ENCODE results near the gene SNRPA1. TPM values are rescaled to one million over a fixed set of nuclear protein-coding genes. Genes with fewer than 3 reads are reported as not detected.

SNRPA1 gene
- polyA plus RNA-seq, 1 experiment = 57.0 TPM

DNA sequence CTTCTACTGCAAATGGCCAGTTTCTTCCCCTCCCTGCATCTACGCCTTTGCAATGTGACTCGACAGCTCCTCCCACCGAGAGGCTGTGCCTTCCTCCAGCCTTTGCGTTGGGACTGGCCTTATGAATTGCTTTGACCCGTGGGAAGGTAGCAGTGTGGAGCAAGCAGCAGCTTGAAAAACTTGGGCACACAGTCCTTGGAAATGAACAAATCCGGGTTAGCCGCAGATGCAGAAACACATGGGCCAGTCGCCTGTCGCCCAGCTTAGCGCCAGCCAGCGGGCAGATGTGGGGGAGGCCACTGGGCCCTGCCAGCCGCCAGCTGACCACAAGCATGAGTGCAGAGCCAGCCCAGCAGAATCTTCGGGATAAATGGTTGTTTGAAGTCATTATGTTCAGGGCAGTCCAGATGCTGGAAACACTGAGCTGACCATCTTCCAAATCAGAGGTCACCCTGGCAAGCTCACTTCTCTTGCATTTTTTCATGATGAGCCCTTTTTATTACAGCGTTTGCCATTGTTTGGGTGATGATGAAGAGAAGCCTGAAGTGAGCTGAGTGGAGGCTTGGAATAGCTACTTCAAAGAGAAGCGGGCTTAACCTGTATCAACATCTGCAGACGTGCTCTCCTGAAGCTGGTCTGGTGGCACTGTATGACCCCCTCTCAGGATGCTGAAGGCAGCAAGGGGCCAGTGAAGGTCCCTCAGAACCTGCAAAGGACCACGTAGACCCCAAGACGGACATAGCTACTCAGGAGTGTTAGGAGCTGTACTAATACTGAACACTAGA, 27.5 kb downstream of the SNRPA1 start:
- Histone ChIP-seq H3K9me3 (ENCODE audit: control insufficient read depth, insufficient read depth, low read length) (no peaks in the 10 kb centered on the region; the same call in 1 of the 2 replicates), H3K27ac (ENCODE audit: low read depth, low read length) (peak overlapping the region; percentile 88), H3K4me3 (ENCODE audit: low read depth, low read length) (no peak overlapping the region), H3K27me3 (ENCODE audit: control insufficient read depth, insufficient read depth, low read length) (no peaks in the 10 kb centered on the region)
- TF ChIP-seq, protein P1, sequence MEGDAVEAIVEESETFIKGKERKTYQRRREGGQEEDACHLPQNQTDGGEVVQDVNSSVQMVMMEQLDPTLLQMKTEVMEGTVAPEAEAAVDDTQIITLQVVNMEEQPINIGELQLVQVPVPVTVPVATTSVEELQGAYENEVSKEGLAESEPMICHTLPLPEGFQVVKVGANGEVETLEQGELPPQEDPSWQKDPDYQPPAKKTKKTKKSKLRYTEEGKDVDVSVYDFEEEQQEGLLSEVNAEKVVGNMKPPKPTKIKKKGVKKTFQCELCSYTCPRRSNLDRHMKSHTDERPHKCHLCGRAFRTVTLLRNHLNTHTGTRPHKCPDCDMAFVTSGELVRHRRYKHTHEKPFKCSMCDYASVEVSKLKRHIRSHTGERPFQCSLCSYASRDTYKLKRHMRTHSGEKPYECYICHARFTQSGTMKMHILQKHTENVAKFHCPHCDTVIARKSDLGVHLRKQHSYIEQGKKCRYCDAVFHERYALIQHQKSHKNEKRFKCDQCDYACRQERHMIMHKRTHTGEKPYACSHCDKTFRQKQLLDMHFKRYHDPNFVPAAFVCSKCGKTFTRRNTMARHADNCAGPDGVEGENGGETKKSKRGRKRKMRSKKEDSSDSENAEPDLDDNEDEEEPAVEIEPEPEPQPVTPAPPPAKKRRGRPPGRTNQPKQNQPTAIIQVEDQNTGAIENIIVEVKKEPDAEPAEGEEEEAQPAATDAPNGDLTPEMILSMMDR (IDR thresholded peaks at IDR 0.05; ENCODE audit: low read depth, low read length) = no peak
- DNase-seq (ENCODE audit: low read depth, low spot score) = no peak
- ChIA-PET CTCF (interaction anchor here (0.5 to 3.9 kb wide), 12 partner anchors 9 to 374 kb away, joined by 3 to 22 read pairs (median 4); partner anchors contain the start of gene LRRK1), POLR2A (interaction anchor here (0.6 to 1.5 kb wide), 6 partner anchors 9 to 244 kb away, joined by 3 to 6 read pairs (median 3); no protein-coding TSS in a partner anchor)

DNA sequence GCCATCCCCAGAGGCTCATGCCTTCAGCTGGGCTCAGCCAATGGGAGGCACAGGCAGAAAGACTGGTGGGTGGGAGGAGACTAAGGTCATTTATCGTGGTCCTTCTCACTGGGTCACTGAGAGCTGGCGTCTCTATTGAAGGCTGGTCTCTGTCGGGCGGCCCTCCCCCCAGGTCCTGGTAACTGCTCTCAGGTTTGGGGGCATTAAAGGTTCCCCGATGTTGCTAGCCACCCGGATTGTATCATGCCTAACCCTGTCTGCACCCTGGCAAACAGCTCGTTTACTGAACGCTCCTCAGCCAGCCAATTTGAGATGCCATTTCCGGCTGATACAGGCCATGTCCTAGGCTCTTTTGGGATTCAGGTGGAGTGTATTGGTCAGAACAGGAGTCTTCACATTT, 28.3 kb downstream of the SNRPA1 start:
- peak overlapping the region; percentile 88 for H3K27ac ChIP-seq (ENCODE audit: low read depth, low read length)

DNA sequence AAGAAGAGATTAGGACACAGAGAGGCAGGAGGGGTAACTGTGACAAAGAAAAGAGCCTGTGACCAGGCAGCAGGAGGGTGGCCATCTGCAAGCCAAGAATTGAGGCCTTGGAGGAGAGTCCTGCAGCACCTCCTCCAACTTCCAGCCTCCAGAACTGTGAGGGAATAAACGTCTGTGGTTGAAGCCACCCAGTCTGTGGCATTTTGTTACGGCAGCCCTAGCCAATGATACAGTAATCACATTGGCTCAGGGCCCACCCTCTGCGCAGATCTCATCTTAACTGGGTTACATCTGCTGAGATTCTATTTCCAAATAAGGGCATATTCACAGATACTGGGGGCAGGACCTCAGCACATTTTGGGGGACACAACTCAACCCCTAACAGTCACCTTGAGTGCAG, 29.0 kb downstream of the SNRPA1 start:
- peak overlapping the region; percentile 88 for H3K27ac ChIP-seq (ENCODE audit: low read depth, low read length)
- ChIA-PET POLR2A (no interaction called here), CTCF (interaction anchor here (2.8 to 3.9 kb wide), 2 partner anchors 250 to 257 kb away, joined by 21 to 22 read pairs; no protein-coding TSS in a partner anchor)
- H3K4me3 ChIP-seq (ENCODE audit: low read depth, low read length) = no peak overlapping the region
- H3K27me3 ChIP-seq (ENCODE audit: control insufficient read depth, insufficient read depth, low read length) = no peaks in the 10 kb centered on the region
- no peaks in the 10 kb centered on the region; the same call in 1 of the 2 replicates for H3K9me3 ChIP-seq (ENCODE audit: control insufficient read depth, insufficient read depth, low read length)
- DNase-seq (ENCODE audit: low read depth, low spot score) = no peak
- TF ChIP-seq, protein P1 (IDR thresholded peaks at IDR 0.05; ENCODE audit: low read depth, low read length) = no peak

More for the DNA sequence above, 28.3 kb downstream of the SNRPA1 start:
- TF ChIP-seq, protein P1 (IDR thresholded peaks at IDR 0.05; ENCODE audit: low read depth, low read length) = no peak
- ChIA-PET CTCF (interaction anchor here (1.2 to 3.9 kb wide), 7 partner anchors 8 to 375 kb away, joined by 3 to 22 read pairs (median 4); no protein-coding TSS in a partner anchor), POLR2A (interaction anchor here (0.9 kb wide), 1 partner anchor 26 kb away, joined by 3 read pairs; no protein-coding TSS in a partner anchor)
- no peak overlapping the region for H3K4me3 ChIP-seq (ENCODE audit: low read depth, low read length)
- H3K9me3 ChIP-seq (ENCODE audit: control insufficient read depth, insufficient read depth, low read length) = no peaks in the 10 kb centered on the region; the same call in 1 of the 2 replicates
- no peaks in the 10 kb centered on the region for H3K27me3 ChIP-seq (ENCODE audit: control insufficient read depth, insufficient read depth, low read length)
- no peak for DNase-seq (ENCODE audit: low read depth, low spot score)

DNA sequence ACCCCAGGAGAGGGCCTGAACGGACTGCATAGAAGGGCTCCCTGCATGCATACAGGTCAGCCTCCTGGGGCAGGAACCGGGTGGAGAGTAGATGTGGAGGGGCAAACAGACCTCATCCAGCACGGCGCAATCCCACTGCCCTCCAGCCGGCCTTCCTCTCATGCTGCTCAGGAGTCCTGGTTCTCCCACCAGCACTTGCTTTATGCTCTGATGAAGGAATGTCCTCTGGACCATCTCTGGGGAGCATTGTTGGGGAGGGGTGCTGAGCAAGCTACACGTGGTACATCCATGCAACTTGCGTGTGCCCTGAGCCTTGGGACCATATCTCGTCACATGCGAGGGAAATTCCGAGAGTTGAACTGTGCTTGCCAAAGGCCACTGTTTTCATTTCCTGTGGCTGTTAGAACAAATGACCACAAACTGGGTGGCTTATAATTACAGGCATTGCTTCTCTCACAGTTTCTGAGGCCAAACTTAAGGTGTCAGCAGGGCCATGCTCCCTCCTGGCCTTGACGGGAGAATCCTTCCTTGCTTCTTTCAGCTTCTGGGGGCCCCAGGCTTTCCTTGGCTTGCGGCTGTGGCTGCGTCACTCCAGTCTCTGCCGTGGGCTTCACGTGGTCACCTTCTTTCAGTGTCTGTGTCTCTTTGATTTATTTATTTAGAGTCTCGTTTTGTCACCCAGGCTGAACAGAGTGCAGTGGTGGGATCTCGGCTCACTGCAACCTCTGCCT, 30.0 kb downstream of the SNRPA1 start:
- H3K4me3 ChIP-seq (ENCODE audit: low read depth, low read length) = no peak overlapping the region
- DNase-seq (ENCODE audit: low read depth, low spot score) = no peak
- H3K27me3 ChIP-seq (ENCODE audit: control insufficient read depth, insufficient read depth, low read length) = no peaks in the 10 kb centered on the region
- no peaks in the 10 kb centered on the region; the same call in 1 of the 2 replicates for H3K9me3 ChIP-seq (ENCODE audit: control insufficient read depth, insufficient read depth, low read length)
- ChIA-PET POLR2A (no interaction called here), CTCF (interaction anchor here (0.6 to 3.9 kb wide), 2 partner anchors 40 to 256 kb away, joined by 3 to 21 read pairs; no protein-coding TSS in a partner anchor)
- H3K27ac ChIP-seq (ENCODE audit: low read depth, low read length) = peak overlapping the region; percentile 11
- TF ChIP-seq, protein P1 (IDR thresholded peaks at IDR 0.05; ENCODE audit: low read depth, low read length) = no peak
